ENCODE data around the gene ZMYND15.
"Not testable (repeated sequence)": the region's sequence is repeated elsewhere in the genome, so short reads cannot be mapped to it uniquely, and the experiment has no call there.

Gene ZMYND15, protein sequence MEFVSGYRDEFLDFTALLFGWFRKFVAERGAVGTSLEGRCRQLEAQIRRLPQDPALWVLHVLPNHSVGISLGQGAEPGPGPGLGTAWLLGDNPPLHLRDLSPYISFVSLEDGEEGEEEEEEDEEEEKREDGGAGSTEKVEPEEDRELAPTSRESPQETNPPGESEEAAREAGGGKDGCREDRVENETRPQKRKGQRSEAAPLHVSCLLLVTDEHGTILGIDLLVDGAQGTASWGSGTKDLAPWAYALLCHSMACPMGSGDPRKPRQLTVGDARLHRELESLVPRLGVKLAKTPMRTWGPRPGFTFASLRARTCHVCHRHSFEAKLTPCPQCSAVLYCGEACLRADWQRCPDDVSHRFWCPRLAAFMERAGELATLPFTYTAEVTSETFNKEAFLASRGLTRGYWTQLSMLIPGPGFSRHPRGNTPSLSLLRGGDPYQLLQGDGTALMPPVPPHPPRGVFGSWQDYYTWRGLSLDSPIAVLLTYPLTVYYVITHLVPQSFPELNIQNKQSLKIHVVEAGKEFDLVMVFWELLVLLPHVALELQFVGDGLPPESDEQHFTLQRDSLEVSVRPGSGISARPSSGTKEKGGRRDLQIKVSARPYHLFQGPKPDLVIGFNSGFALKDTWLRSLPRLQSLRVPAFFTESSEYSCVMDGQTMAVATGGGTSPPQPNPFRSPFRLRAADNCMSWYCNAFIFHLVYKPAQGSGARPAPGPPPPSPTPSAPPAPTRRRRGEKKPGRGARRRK

GRCh38 chr17:4739122-4740024, at the start of gene ZMYND15, which contains the start of gene CXCL16:
TSS of gene ZMYND15 (plus strand) at chr17:4739833. CDS start at chr17:4740549, 716 bp downstream.
TSS of gene CXCL16 (minus strand) at chr17:4739928. CDS start at chr17:4739339, 589 bp downstream.
- DNase-seq (ENCODE audit: low read depth, low spot score), result no peak

DNA sequence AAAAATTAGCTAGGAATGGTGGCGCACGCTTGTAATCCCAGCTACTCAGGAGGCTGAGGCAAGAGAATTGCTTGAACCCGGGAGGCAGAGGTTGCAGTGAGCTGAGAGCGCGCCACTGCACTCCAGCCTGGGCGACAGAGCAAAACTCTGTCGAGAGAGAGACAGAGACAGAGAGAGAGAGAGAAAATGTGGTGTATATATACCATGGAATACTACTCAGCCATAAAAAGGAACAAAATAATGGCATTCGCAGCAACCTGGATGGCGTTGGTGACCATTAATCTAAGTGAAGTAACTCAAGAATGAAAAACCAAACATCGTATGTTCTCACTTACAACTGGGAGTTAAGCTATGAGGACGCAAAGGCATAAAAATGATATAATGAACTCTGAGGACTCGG, 49.8 kb upstream of the ZMYND15 start:
- DNase-seq (ENCODE audit: low read depth, low spot score), result not testable (repeated sequence)

DNA sequence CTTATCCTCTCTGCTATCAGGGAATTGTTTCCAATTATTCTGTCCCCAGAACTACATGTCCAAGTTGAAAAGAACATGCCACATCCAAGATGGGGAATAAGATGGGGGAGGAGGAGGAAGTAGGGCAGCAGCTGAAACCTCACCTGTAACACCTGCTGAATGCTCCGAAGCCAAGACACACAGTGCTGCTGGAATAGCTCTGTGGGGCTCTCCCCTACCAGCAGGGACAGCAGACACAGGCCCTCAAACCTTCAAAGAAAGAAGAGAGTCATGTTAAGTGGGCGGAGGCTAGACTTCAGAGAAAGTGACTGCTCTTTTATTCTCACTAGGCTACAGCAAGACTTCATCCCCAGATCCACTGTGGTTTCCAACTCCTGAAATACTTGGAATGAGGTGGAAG, 48.9 kb upstream of the ZMYND15 start:
- DNase-seq (ENCODE audit: low read depth, low spot score), result no peak

GRCh38 chr17:4691686-4692085, 47.9 kb upstream of the ZMYND15 start:
- DNase-seq (ENCODE audit: low read depth, low spot score), result no peak

DNA sequence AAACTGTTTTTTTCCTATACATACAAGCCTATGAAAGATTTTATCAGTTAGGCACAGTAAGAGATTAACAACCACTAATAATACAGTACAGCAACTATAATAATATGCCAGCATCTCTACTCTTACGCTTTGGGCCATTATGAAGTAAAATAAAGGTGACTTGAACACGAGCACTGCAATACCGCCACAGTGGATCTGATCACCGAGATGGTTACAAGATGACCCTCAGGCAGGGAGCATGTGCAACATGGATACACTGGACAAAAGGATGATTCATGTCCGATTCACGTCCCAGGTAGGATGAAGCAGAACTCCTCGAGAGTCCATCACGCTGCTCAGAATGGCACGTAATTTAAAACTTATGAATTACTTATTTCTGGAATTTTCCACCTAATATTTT, 46.2 kb upstream of the ZMYND15 start:
- no peak for DNase-seq (ENCODE audit: low read depth, low spot score)

DNA sequence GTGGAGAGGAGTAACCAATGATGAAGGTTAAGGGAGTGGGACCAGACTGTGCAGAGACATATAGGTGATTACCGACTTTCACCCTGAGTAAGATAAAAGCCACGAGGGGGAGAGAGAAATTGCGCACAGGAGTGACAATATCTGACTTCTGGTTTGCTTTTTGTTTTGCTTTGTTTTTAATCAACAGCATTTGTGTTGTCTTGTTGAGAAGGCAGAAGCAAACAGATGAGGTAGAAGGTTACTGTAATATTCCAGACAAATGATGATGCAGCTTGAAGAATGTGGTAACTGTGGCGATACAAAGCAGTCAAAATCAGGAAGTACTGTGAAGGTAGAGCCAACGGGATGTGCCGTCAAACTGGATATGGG, 43.2 kb upstream of the ZMYND15 start:
- DNase-seq (ENCODE audit: low read depth, low spot score), result no peak

- not testable (repeated sequence) for DNase-seq (ENCODE audit: low read depth, low spot score)
Measured at GRCh38 chr17:4699401-4700056, 40.1 kb upstream of the ZMYND15 start.

- DNase-seq (ENCODE audit: low read depth, low spot score), result no peak
Measured at GRCh38 chr17:4701116-4701515, 38.5 kb upstream of the ZMYND15 start.

DNA sequence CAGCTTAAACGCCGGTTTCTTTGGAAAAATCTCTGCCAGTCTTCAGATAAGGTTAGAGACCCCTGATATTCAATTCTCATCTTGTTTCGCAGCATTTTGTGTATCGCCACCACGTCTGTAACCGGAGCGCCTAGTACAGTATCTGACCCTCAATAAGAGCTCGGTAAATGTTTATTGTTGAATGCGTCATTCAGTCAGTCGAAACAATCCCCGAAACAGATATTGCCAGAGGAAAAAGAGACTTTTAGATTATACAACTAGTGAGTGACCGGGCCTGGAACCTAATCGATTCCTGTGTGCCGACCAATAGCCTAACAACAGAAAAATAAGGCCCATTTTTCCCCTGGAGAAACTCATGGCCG, 36.3 kb upstream of the ZMYND15 start:
- DNase-seq (ENCODE audit: low read depth, low spot score), result no peak

- not testable (repeated sequence) for DNase-seq (ENCODE audit: low read depth, low spot score)
Measured at GRCh38 chr17:4704574-4704907, 35.1 kb upstream of the ZMYND15 start.

DNA sequence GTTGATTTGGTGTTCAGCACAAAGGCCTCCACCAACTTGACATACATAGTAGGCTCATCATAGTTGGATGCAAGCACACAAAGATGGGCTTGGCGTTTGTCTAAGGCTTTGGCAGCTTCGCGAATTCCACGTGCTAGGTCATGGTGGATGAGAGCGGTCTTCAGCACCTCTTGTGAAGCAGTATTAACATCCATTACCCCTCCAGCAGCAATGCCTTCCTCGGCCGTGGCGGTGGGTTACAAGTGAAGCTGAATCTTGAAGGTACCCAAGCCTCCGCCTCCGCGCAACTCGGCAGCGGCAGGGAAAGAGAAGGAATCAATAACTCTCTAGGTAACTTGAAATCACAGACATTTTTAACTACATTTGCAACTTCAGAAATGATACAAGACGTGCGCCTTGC, 34.6 kb upstream of the ZMYND15 start:
- no peak for DNase-seq (ENCODE audit: low read depth, low spot score)

- no peak for DNase-seq (ENCODE audit: low read depth, low spot score)
Measured at GRCh38 chr17:4706121-4706520, 33.5 kb upstream of the ZMYND15 start.

GRCh38 chr17:4708436-4708835, 31.2 kb upstream of the ZMYND15 start:
- DNase-seq (ENCODE audit: low read depth, low spot score), result peak; percentile 15

- peak; percentile 93 for DNase-seq (ENCODE audit: low read depth, low spot score)
Measured at GRCh38 chr17:4709794-4710692, 29.6 kb upstream of the ZMYND15 start, which contains the start of gene ARRB2. TSS of gene ARRB2 (plus strand) at chr17:4710632. CDS start at chr17:4710722, 90 bp downstream.

GRCh38 chr17:4710693-4711634, 28.7 kb upstream of the ZMYND15 start:
- peak; percentile 10 for DNase-seq (ENCODE audit: low read depth, low spot score)

DNA sequence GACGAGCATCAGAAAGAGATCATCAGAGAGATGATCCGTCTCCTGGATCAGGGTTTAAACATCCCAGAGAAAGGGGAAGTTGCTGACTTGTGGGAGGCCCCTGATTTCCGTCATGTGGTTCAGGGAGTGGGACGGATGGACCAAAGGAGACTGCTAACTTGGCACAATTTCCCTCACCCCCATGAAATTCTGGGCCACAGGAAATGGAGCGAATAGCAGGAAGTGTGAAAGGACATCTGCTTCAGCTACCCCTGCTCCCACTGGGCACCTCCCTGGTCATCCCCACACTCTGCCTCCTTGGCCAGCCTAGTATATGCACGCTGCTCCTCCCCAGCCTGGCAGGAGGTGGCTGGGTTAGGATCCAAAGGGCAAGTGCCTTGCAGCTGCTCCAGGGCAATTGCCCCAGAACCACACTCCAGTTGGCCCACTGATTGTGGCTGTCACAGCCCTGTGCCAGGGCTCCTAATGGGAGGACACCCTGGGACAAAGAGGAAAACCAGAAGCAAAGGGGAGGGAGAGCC, 27.9 kb upstream of the ZMYND15 start:
- no peak for DNase-seq (ENCODE audit: low read depth, low spot score)

GRCh38 chr17:4712526-4712925, 27.1 kb upstream of the ZMYND15 start:
- no peak for DNase-seq (ENCODE audit: low read depth, low spot score)

- DNase-seq (ENCODE audit: low read depth, low spot score), result not testable (repeated sequence)
Measured at GRCh38 chr17:4714340-4715062, 25.1 kb upstream of the ZMYND15 start.
